GM18909 (cell line): Measurements from ENCODE around the gene SCLT1.

Experiments
- ATAC-seq: cut with Tn5 transposase; IDR thresholded peaks from one replicate; pipeline ENCODE4 v1.9.1; 2021; ENCODE audit warnings: mild to moderate bottlenecking; ENCODE audit not compliant: unreplicated experiment, poor library complexity

Gene SCLT1

GRCh38 chr4:128853741-128854140, 239.6 kb downstream of the SCLT1 start:
- ATAC-seq: no peak

GRCh38 chr4:128850252-128850651, 243.1 kb downstream of the SCLT1 start:
- ATAC-seq: no peak

GRCh38 chr4:128848461-128848860, 244.9 kb downstream of the SCLT1 start:
- no peak for ATAC-seq

GRCh38 chr4:128847082-128847724, 246.1 kb downstream of the SCLT1 start:
- no peak for ATAC-seq

GRCh38 chr4:128846063-128846462, 247.3 kb downstream of the SCLT1 start:
- no peak for ATAC-seq

DNA sequence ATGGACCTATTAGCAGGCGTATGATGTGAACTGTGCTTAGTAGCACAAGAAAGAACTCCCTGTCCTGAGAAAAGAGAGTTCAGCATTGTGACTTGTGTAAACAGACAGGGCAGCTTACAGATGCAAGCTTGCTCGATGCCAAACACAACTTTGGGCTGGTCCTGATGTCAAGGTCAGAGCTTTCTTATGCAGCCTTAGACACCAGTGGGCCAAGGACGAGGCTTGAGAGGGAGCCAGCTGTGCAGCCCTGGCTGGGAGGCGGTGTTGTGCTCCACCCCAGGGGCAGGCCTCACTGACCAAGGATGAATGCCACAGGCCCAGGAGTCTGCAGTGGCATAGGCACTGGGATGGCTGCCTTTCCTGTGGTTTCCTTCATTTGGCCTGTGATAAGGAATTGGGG, 248.4 kb downstream of the SCLT1 start:
- no peak for ATAC-seq

- no peak for ATAC-seq
Measured at GRCh38 chr4:128841402-128841801, 251.9 kb downstream of the SCLT1 start.

DNA sequence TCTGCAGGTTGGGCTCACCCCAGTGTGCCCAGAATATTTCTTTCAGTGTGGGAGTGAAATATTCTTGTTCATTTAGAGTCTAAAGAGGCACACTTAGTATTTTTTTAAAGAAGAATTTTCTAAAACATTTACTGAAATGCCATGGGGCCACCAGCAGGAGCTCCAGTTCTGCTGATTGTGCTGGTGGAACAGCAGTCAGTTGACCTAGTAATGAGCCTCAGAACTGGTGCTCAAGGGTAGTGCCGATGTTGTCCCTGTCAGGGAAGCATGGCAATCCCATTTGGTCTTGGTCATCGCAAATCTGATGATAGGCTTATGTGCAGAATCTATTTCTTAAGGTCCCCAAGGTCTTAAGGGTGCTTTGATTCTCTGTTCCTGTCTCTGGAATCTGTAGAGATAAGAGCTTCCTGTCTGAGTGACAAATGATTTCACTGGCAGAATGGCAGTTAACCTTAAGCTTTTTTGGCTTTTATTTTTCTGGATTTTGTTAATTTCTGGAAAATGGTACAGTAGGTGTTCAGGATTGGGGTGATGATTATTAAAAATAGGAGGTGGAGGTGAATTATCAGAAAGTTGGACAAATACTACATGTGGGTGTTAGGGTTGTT, 252.5 kb downstream of the SCLT1 start:
- no peak for ATAC-seq

GRCh38 chr4:128837679-128838078, 255.7 kb downstream of the SCLT1 start:
- peak; percentile 43 for ATAC-seq

GRCh38 chr4:128837198-128837597, 256.1 kb downstream of the SCLT1 start:
- no peak for ATAC-seq

DNA sequence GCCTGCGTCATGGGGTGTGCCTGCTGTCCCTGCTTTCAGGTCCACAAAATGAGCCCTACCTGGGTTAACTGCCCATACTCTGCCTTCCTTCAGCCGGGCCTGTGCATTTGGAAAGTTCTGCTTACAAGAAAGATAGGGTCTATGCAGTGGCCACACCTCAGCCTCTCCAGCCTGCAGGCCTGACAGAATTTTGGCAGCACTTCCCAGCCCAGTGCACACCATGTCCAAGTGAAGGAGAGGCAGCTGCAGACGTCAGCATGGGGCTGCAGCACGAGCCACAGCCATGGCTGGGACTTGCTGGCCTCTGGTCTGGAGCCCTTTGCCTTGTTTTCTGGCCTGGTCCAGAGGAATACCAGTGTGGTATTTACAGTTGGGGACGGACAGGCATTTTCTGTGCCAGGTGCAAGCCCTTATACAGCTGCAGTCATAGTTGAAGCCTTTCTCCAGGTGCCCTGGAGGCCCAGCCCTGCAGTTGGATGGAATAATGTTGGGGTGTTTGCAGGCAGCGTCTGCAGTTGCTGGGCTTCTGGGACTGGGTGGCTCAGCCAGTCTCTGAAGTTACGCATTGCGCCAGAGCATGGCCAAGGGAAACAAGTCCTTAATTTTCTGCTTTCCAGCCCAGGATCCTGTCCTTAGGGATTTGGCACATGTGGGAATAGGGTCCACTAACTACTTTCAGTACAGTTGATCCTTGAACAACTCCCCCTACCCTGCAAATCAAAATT, 257.7 kb downstream of the SCLT1 start:
- no peak for ATAC-seq
